ENCODE results near the gene HHIPL1. TPM values are rescaled to one million over a fixed set of nuclear protein-coding genes. Genes with fewer than 3 reads are reported as not detected.

HHIPL1 gene
- total RNA-seq, 1 donor from 2014 or later = 0.86 TPM

DNA sequence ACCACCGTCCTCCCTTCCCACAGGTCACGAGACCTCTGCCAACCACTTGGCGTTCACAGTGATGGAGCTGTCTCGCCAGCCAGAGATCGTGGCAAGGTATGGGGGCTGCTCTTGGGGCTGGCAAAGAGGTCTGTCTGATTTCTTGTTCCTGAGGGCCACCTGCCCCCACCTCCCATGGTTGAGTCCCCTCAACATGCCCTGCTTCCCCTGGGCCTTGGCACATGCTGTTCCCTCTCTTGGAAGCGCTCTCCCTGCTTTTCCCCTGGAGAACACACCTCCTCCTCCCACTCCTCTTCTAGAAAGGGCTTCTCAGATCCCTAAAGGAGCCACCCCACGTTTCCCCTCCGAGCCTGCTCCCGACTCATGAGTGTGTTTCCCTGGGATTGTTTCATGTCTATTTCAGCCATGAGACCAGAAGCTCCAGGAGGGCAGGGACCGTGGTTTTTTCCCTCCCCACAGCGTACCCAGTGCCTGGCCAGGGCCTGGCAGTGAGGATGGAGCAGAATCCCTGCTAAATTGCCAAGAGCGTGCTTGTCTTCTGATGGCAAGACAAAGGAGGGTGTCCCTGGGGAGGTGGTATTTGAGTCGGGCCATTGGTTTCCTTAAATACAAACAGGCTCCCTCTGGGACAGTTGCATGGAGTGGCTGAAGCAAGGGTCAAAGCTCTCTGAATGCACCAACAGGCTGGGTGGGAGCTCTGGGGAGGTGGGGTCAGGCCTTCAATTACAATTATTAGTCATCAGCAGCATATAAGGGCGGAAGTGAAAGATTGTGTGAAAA lies 73.3 kb downstream of the HHIPL1 start:
- H4K20me1 ChIP-seq (ENCODE audit: insufficient read depth, low read length) = no peaks in the 10 kb centered on the region
- H3K4me3 ChIP-seq (ENCODE audit: insufficient read depth, low read depth, low read length) = no peak overlapping the region
- peaks cover 8% of the 10 kb centered on the region for H3K27me3 ChIP-seq (ENCODE audit: insufficient read depth, low read length)
- Mint-ChIP-seq H3K27ac (ENCODE audit: unreplicated experiment) (no peak overlapping the region), H3K9me3 (ENCODE audit: unreplicated experiment) (peaks cover 2% of the 10 kb centered on the region), H3K27me3 (ENCODE audit: low read depth, unreplicated experiment) (peaks cover 17% of the 10 kb centered on the region), H3K4me1 (ENCODE audit: low read depth, unreplicated experiment) (no peaks in the 10 kb centered on the region), H3K4me3 (ENCODE audit: unreplicated experiment) (no peak overlapping the region), H3K36me3 (ENCODE audit: low read depth, unreplicated experiment) (no peaks in the 10 kb centered on the region)
- H3K79me2 ChIP-seq (ENCODE audit: insufficient read depth, low read length) = no peaks in the 10 kb centered on the region
- H3K4me2 ChIP-seq (ENCODE audit: low read length) = no peak overlapping the region
- DNase-seq (ENCODE audit: low read depth) (no peak), FAIRE-seq (no peak)
- no peaks in the 10 kb centered on the region for H3K9me3 ChIP-seq (ENCODE audit: insufficient read depth, low read depth, low read length)
- H3K36me3 ChIP-seq (ENCODE audit: insufficient read depth, low read length) = no peaks in the 10 kb centered on the region
- H3K27ac ChIP-seq (ENCODE audit: low read depth, low read length) = no peak overlapping the region
- no peak overlapping the region for H2AFZ ChIP-seq (ENCODE audit: low read depth, low read length)
- no peak overlapping the region for H3K9ac ChIP-seq (ENCODE audit: low read length)
- no peaks in the 10 kb centered on the region for H3K4me1 ChIP-seq (ENCODE audit: insufficient read depth, low read length)
- TF ChIP-seq, protein P1, sequence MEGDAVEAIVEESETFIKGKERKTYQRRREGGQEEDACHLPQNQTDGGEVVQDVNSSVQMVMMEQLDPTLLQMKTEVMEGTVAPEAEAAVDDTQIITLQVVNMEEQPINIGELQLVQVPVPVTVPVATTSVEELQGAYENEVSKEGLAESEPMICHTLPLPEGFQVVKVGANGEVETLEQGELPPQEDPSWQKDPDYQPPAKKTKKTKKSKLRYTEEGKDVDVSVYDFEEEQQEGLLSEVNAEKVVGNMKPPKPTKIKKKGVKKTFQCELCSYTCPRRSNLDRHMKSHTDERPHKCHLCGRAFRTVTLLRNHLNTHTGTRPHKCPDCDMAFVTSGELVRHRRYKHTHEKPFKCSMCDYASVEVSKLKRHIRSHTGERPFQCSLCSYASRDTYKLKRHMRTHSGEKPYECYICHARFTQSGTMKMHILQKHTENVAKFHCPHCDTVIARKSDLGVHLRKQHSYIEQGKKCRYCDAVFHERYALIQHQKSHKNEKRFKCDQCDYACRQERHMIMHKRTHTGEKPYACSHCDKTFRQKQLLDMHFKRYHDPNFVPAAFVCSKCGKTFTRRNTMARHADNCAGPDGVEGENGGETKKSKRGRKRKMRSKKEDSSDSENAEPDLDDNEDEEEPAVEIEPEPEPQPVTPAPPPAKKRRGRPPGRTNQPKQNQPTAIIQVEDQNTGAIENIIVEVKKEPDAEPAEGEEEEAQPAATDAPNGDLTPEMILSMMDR (IDR thresholded peaks at IDR 0.05; ENCODE audit: insufficient read depth, low read depth, low read length) = no peak

DNA sequence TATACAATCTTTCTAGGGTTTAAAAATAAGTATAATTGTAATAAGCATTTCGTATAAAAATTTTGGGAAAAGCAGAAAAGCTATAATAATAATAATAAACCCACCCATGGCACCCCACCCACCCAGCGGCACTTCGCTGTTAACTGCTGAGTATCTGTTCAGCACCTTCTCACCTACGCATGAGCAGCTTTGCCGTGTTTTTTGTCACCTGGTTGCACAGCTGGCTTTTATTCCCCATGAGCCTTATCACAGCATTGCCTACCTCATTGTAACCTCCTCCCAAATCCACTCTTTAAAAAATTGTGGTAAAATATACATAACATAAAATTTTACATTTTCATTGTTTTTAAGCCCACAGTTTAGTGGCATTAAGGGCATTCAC lies 73.9 kb downstream of the HHIPL1 start:
- H4K20me1 ChIP-seq (ENCODE audit: insufficient read depth, low read length) = no peaks in the 10 kb centered on the region
- H3K4me1 ChIP-seq (ENCODE audit: insufficient read depth, low read length) = no peaks in the 10 kb centered on the region
- H3K9ac ChIP-seq (ENCODE audit: low read length) = no peak overlapping the region
- no peaks in the 10 kb centered on the region for H3K4me1 Mint-ChIP-seq (ENCODE audit: low read depth, unreplicated experiment)
- no peaks in the 10 kb centered on the region for H3K79me2 ChIP-seq (ENCODE audit: insufficient read depth, low read length)
- no peak overlapping the region for H2AFZ ChIP-seq (ENCODE audit: low read depth, low read length)
- TF ChIP-seq EZH2 (IDR thresholded peaks at IDR 0.05; ENCODE audit: insufficient read depth, low read length) = no peak
- TF ChIP-seq, protein P1 (IDR thresholded peaks at IDR 0.05; ENCODE audit: insufficient read depth, low read depth, low read length) = no peak
- no peaks in the 10 kb centered on the region for H3K36me3 Mint-ChIP-seq (ENCODE audit: low read depth, unreplicated experiment)
- H3K27ac ChIP-seq (ENCODE audit: low read depth, low read length) = no peak overlapping the region
- FAIRE-seq = no peak
- no peaks in the 10 kb centered on the region for H3K9me3 ChIP-seq (ENCODE audit: insufficient read depth, low read depth, low read length)
- H3K27me3 ChIP-seq (ENCODE audit: insufficient read depth, low read length) = peaks cover 8% of the 10 kb centered on the region
- no peak for DNase-seq (ENCODE audit: low read depth)
- no peak overlapping the region for H3K4me3 ChIP-seq (ENCODE audit: insufficient read depth, low read depth, low read length)
- H3K27ac Mint-ChIP-seq (ENCODE audit: unreplicated experiment) = no peak overlapping the region
- no peak overlapping the region for H3K4me2 ChIP-seq (ENCODE audit: low read length)
- no peak overlapping the region for H3K4me3 Mint-ChIP-seq (ENCODE audit: unreplicated experiment)
- peaks cover 21% of the 10 kb centered on the region for H3K27me3 Mint-ChIP-seq (ENCODE audit: low read depth, unreplicated experiment)
- H3K9me3 Mint-ChIP-seq (ENCODE audit: unreplicated experiment) = peaks cover 2% of the 10 kb centered on the region
- no peaks in the 10 kb centered on the region for H3K36me3 ChIP-seq (ENCODE audit: insufficient read depth, low read length)
